Cardiac septum (tissue), 1 donor: Measurements from ENCODE around the gene NAT8. TPM values are rescaled to one million over a fixed set of nuclear protein-coding genes. Genes with fewer than 3 reads are reported as not detected.

Source experiments
- total RNA-seq: library from RNA; stranded (reverse); fragmentation: NEBNext Ultra II Directional; extraction: Animal tissue kit (Norgen Biotek cat#: 25700); gene quantifications from one replicate; pipeline ENCODE4 v1.2.1, GENCODE V29; 2021
- donor health status: DM: no; HTN: no; CAD: no.

The NAT8 gene
- total RNA-seq, 1 donor from 2014 or later = not detected

Other genes with a start within 250 kb of the NAT8 start
- 14.7 TPM for gene TPRKB, start 94.9 kb upstream of the NAT8 start, total RNA-seq
- gene DUSP11, start 137.7 kb upstream of the NAT8 start, total RNA-seq = 10.9 TPM
- gene C2orf78, start 141.8 kb upstream of the NAT8 start, total RNA-seq = not detected
- gene STAMBP, start 186.5 kb upstream of the NAT8 start, total RNA-seq = 37.4 TPM